H9 (cell line): ENCODE measurements around the gene CDK14. TPM values are rescaled to one million over a fixed set of nuclear protein-coding genes. Genes with fewer than 3 reads are reported as not detected.

Experiments
- DNase-seq: peaks from one replicate; pipeline ENCODE4 v3.0.0-alpha.2; 2017
- H2AFZ ChIP-seq: one replicate; pipeline ENCODE4 v1.6.1; 2013; ENCODE audit warnings: mild to moderate bottlenecking, low read length, control low read depth, moderate library complexity
- H2AK5ac ChIP-seq: 2 replicates; pipeline ENCODE4 v1.6.1; 2013; ENCODE audit warnings: low read length, control low read depth, mixed read lengths; ENCODE audit not compliant: insufficient read length
- H2BK120ac ChIP-seq: one replicate; pipeline ENCODE4 v1.6.1; 2013; ENCODE audit warnings: low read depth, mild to moderate bottlenecking, low read length, control low read depth, inconsistent platforms; ENCODE audit not compliant: poor library complexity, severe bottlenecking
- H2BK12ac ChIP-seq: 2 replicates; pipeline ENCODE4 v1.6.1; 2013; ENCODE audit warnings: low read length, control low read depth, mixed read lengths, low read depth; ENCODE audit not compliant: insufficient read length
- H2BK15ac ChIP-seq: 2 replicates; pipeline ENCODE4 v1.6.1; 2013; ENCODE audit warnings: low read depth, low read length, control low read depth
- H2BK20ac ChIP-seq: one replicate; pipeline ENCODE4 v1.6.1; 2013; ENCODE audit warnings: low read depth, mild to moderate bottlenecking, low read length, control low read depth, inconsistent platforms; ENCODE audit not compliant: poor library complexity, severe bottlenecking
- H2BK5ac ChIP-seq: 2 replicates; pipeline ENCODE4 v1.6.1; 2013; ENCODE audit warnings: low read length, control low read depth, mixed read lengths; ENCODE audit not compliant: insufficient read length
- H3K14ac ChIP-seq: 2 replicates; pipeline ENCODE4 v1.6.1; 2013; ENCODE audit warnings: low read length, control low read depth; ENCODE audit not compliant: insufficient read depth
- H3K18ac ChIP-seq: 2 replicates; pipeline ENCODE4 v1.6.1; 2013; ENCODE audit warnings: low read depth, mild to moderate bottlenecking, mixed read lengths, low read length, control low read depth; ENCODE audit not compliant: insufficient read length
- H3K23ac ChIP-seq: 2 replicates; pipeline ENCODE4 v1.6.1; 2013; ENCODE audit warnings: low read length, control low read depth, mixed read lengths, low read depth; ENCODE audit not compliant: insufficient read length
- H3K23me2 ChIP-seq: 2 replicates; pipeline ENCODE4 v1.6.1; 2013; ENCODE audit warnings: low read depth, mild to moderate bottlenecking, mixed read lengths, low read length, control low read depth; ENCODE audit not compliant: insufficient read length, poor library complexity, severe bottlenecking
- H3K27ac ChIP-seq: 2 replicates; pipeline ENCODE4 v1.5.1; 2013; ENCODE audit warnings: low read length, control low read depth, mixed read lengths, low read depth; ENCODE audit not compliant: insufficient read length
- H3K27me3 ChIP-seq: 2 replicates; pipeline ENCODE4 v1.6.1; 2013; ENCODE audit warnings: low read length, control low read depth, inconsistent platforms; ENCODE audit not compliant: insufficient read depth
- H3K4ac ChIP-seq: 2 replicates; pipeline ENCODE4 v1.6.1; 2013; ENCODE audit warnings: low read depth, mild to moderate bottlenecking, control low read depth, inconsistent platforms, low read length, moderate library complexity
- H3K4me1 ChIP-seq: 2 replicates; pipeline ENCODE4 v1.6.1; 2013; ENCODE audit warnings: low read length, control low read depth, inconsistent platforms; ENCODE audit not compliant: insufficient read depth
- H3K4me2 ChIP-seq: 2 replicates; pipeline ENCODE4 v1.6.1; 2013; ENCODE audit warnings: low read length, control low read depth, mixed read lengths; ENCODE audit not compliant: insufficient read length, insufficient read depth
- H3K56ac ChIP-seq: 2 replicates; pipeline ENCODE4 v1.6.1; 2013; ENCODE audit warnings: low read depth, mild to moderate bottlenecking, mixed read lengths, low read length, control low read depth; ENCODE audit not compliant: insufficient read length
- H3K79me1 ChIP-seq: 2 replicates; pipeline ENCODE4 v1.6.1; 2013; ENCODE audit warnings: low read depth, mild to moderate bottlenecking, moderate library complexity, low read length, control low read depth, inconsistent platforms; ENCODE audit not compliant: insufficient read depth, poor library complexity, severe bottlenecking
- H3K79me2 ChIP-seq: 2 replicates; pipeline ENCODE4 v1.6.1; 2013; ENCODE audit warnings: low read length, control low read depth, inconsistent platforms; ENCODE audit not compliant: insufficient read depth
- H3K9ac ChIP-seq: 2 replicates; pipeline ENCODE4 v1.6.1; 2013; ENCODE audit warnings: low read length, control low read depth, mixed read lengths; ENCODE audit not compliant: insufficient read length; ENCODE audit errors: extremely low read depth
- H3K9me3 ChIP-seq: one replicate; pipeline ENCODE4 v1.6.1; 2013; ENCODE audit warnings: low read depth, low read length, inconsistent platforms; ENCODE audit not compliant: control insufficient read depth
- H3T11ph ChIP-seq: one replicate; pipeline ENCODE4 v1.6.1; 2013; ENCODE audit warnings: mild to moderate bottlenecking, low read length, control low read depth, inconsistent platforms
- H4K20me1 ChIP-seq: one replicate; pipeline ENCODE4 v1.6.1; 2013; ENCODE audit not compliant: control insufficient read depth, insufficient read length, insufficient read depth
- H4K5ac ChIP-seq: 2 replicates; pipeline ENCODE4 v1.6.1; 2013; ENCODE audit warnings: low read depth, mild to moderate bottlenecking, mixed read lengths, low read length, control low read depth; ENCODE audit not compliant: insufficient read length
- H4K8ac ChIP-seq: replicated peaks from 2 replicates; pipeline ENCODE4 v1.6.1; 2013; ENCODE audit warnings: low read length, control low read depth, mixed read lengths, low read depth; ENCODE audit not compliant: insufficient read length
- H4K91ac ChIP-seq: 2 replicates; pipeline ENCODE4 v1.6.1; 2013; ENCODE audit warnings: low read depth, mild to moderate bottlenecking, moderate library complexity, mixed read lengths, low read length, control low read depth; ENCODE audit not compliant: insufficient read length
- H3K27ac Mint-ChIP-seq, 3 experiments: 2 replicates in 2 of 3; 3 replicates in 1 of 3; pipeline ENCODE4 v1.8.0; 2020 to 2021; ENCODE audit warnings: mixed read lengths in 3 of 3, mild to moderate bottlenecking in 1 of 3, moderate library complexity in 1 of 3
- H3K27me3 Mint-ChIP-seq: 2 replicates; pipeline ENCODE4 v1.8.0; 2021; ENCODE audit warnings: low read depth, mild to moderate bottlenecking, moderate library complexity, mixed read lengths
- H3K36me3 Mint-ChIP-seq, 3 experiments: 2 replicates in 2 of 3; 3 replicates in 1 of 3; pipeline ENCODE4 v1.8.0; 2020 to 2021; ENCODE audit warnings: low read depth in 3 of 3, mixed read lengths in 3 of 3; ENCODE audit not compliant: insufficient read depth in 1 of 3
- H3K4me1 Mint-ChIP-seq, 2 experiments: 2 replicates each; pipeline ENCODE4 v1.8.0; 2020; ENCODE audit warnings: mixed read lengths in 2 of 2
- H3K4me3 Mint-ChIP-seq, 2 experiments: 2 replicates in 1 of 2; 3 replicates in 1 of 2; pipeline ENCODE4 v1.8.0; 2020 to 2021; ENCODE audit warnings: mild to moderate bottlenecking in 2 of 2, mixed read lengths in 2 of 2, moderate library complexity in 1 of 2
- H3K9me3 Mint-ChIP-seq, 2 experiments: 2 replicates in 1 of 2; 3 replicates in 1 of 2; pipeline ENCODE4 v1.8.0; 2020; ENCODE audit warnings: mild to moderate bottlenecking in 2 of 2, mixed read lengths in 2 of 2, moderate library complexity in 1 of 2
- WGBS: extraction: QIAGEN DNeasy Blood & Tissue Kit; methylation state at CpG from one replicate; pipeline ENCODE4 v1.1.7; 2013; ENCODE audit warnings: missing lambda C conversion rate, low lambda C conversion rate, mixed read lengths; ENCODE audit not compliant: insufficient read length; ENCODE audit errors: extremely low coverage; 5-methylcytosine and 5-hydroxymethylcytosine counted together
- total RNA-seq: library from RNA; stranded (reverse); gene quantifications from 2 replicates; pipeline ENCODE4 v1.2.1, GENCODE V29; 2021
- TF ChIP-seq, protein P1 (sequence below): fragments of 200-600 bp; sonication (generic); conservative IDR thresholded peaks from 3 replicates; pipeline ENCODE4 v1.8.0; 2021; ENCODE audit warnings: antibody characterized with exemption, mild to moderate bottlenecking

Gene CDK14
- total RNA-seq, 1 experiment from 2014 or later = 23.9 TPM

DNA sequence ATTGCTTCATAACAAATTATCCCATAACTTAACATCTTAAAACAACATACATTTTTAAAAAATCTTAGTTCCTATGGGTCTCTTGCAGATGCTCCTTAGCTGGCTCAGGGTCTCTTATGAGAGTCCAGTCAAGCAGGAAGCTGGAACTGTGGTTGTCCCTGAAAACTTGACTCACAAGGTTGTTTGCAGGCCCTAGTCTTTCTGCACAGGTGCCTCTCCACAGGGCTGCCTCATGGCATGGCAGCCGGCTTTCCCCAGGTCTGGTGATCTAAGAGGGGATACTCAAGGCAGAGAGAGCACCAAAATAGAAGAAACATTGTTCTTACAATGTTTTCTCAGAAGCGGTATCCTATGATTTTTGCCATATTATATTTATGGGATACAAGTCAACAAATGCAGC lies 127.1 kb downstream of the CDK14 start:
- peaks cover 20 to 33% of the 10 kb centered on the region in 2 experiments for H3K4me1 Mint-ChIP-seq
- H3K79me2 ChIP-seq = 0 out of 2 replicates have a peak, but pooled peaks cover 2% of the 10 kb centered on the region

More for the DNA sequence above, 127.1 kb downstream of the CDK14 start:
- Mint-ChIP-seq H3K27ac (no peak overlapping the region), H3K36me3 (no peaks in the 10 kb centered on the region), H3K4me3 (no peak overlapping the region), H3K27me3 (no peaks in the 10 kb centered on the region), H3K9me3 (no peaks in the 10 kb centered on the region)
- H2BK5ac ChIP-seq = no peak overlapping the region
- H3K18ac ChIP-seq = no peak overlapping the region
- no peak overlapping the region for H3K4me2 ChIP-seq
- H3K9ac ChIP-seq = no peak overlapping the region
- no peak overlapping the region for H3K14ac ChIP-seq
- H3T11ph ChIP-seq = no peak overlapping the region
- no peak overlapping the region for H4K8ac ChIP-seq
- H2BK12ac ChIP-seq = no peak overlapping the region
- no peak overlapping the region for H2BK120ac ChIP-seq
- no peak overlapping the region for H4K91ac ChIP-seq
- no peak overlapping the region for H4K5ac ChIP-seq
- no peak overlapping the region for H2AFZ ChIP-seq
- H3K79me1 ChIP-seq = no peaks in the 10 kb centered on the region
- H3K23ac ChIP-seq = no peak overlapping the region
- no peak overlapping the region for H3K56ac ChIP-seq
- no peak overlapping the region for H3K4ac ChIP-seq
- no peak overlapping the region for H2AK5ac ChIP-seq
- H2BK20ac ChIP-seq = no peak overlapping the region
- no peak overlapping the region for H3K27ac ChIP-seq
- H3K4me1 ChIP-seq = peaks cover 2% of the 10 kb centered on the region; the same call in 1 of the 2 replicates
- no peaks in the 10 kb centered on the region for H4K20me1 ChIP-seq
- H3K27me3 ChIP-seq = no peaks in the 10 kb centered on the region
- no peak overlapping the region for H2BK15ac ChIP-seq
- TF ChIP-seq, protein P1, sequence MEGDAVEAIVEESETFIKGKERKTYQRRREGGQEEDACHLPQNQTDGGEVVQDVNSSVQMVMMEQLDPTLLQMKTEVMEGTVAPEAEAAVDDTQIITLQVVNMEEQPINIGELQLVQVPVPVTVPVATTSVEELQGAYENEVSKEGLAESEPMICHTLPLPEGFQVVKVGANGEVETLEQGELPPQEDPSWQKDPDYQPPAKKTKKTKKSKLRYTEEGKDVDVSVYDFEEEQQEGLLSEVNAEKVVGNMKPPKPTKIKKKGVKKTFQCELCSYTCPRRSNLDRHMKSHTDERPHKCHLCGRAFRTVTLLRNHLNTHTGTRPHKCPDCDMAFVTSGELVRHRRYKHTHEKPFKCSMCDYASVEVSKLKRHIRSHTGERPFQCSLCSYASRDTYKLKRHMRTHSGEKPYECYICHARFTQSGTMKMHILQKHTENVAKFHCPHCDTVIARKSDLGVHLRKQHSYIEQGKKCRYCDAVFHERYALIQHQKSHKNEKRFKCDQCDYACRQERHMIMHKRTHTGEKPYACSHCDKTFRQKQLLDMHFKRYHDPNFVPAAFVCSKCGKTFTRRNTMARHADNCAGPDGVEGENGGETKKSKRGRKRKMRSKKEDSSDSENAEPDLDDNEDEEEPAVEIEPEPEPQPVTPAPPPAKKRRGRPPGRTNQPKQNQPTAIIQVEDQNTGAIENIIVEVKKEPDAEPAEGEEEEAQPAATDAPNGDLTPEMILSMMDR = no peak
- no peak for DNase-seq
- H3K9me3 ChIP-seq = no peaks in the 10 kb centered on the region
- no CpG with 5 or more reads among the region's 2 CpGs for WGBS
- no peaks in the 10 kb centered on the region for H3K23me2 ChIP-seq
